ENCODE measurements around the gene IRAK3. TPM values are rescaled to one million over a fixed set of nuclear protein-coding genes. Genes with fewer than 3 reads are reported as not detected.

IRAK3 gene
- total RNA-seq, 4 donors from 2014 or later = 4.3 to 7.8 (median 5.4) TPM

- H3K9me3 ChIP-seq = no peaks in the 10 kb centered on the region
- no peaks in the 10 kb centered on the region for H3K4me1 ChIP-seq
- H3K27me3 ChIP-seq = no peaks in the 10 kb centered on the region
- no peak overlapping the region for H3K4me3 ChIP-seq
- H3K27ac ChIP-seq = no peak overlapping the region
- intact Hi-C loops (cut with DNase I; ENCODE audit: low total_unique reads) = no loop called here
- no peak for ATAC-seq
- H3K36me3 ChIP-seq = no peaks in the 10 kb centered on the region
- in situ Hi-C loops (cut with MboI; ENCODE audit: low sequenced_read_pairs in 4 of 4) = loop anchor here in 2 of 4 donors (10.0 to 25.0 kb wide), 3 partner anchors 150 to 425 kb away; partner anchors contain the start of gene GRIP1 (in 1 of the 2)
- DNase-seq = no peak
- TF ChIP-seq CTCF (IDR thresholded peaks at IDR 0.05 in 4 of 5, conservative IDR thresholded peaks at IDR 0.05 in 1 of 5) = no peak
- no peak for TF ChIP-seq POLR2A (IDR thresholded peaks at IDR 0.05)
Observed at GRCh38 chr12:66262737-66263136, 73.7 kb downstream of the IRAK3 start.

- Histone ChIP-seq H3K9me3 (no peaks in the 10 kb centered on the region), H3K4me3 (no peak overlapping the region), H3K27me3 (no peaks in the 10 kb centered on the region), H3K36me3 (no peaks in the 10 kb centered on the region), H3K27ac (no peak overlapping the region), H3K4me1 (no peaks in the 10 kb centered on the region)
- DNase-seq (no peak), ATAC-seq (no peak)
- no peak for TF ChIP-seq POLR2A (IDR thresholded peaks at IDR 0.05)
- no peak for TF ChIP-seq CTCF (IDR thresholded peaks at IDR 0.05 in 4 of 5, conservative IDR thresholded peaks at IDR 0.05 in 1 of 5)
- in situ Hi-C loops (cut with MboI; ENCODE audit: low sequenced_read_pairs in 4 of 4) (loop anchor here in 2 of 4 donors (10.0 to 25.0 kb wide), 3 partner anchors 144 to 419 kb away; partner anchors contain the start of gene GRIP1 (in 1 of the 2)), intact Hi-C loops (cut with DNase I; ENCODE audit: low total_unique reads) (no loop called here)
Observed at GRCh38 chr12:66268562-66268961, 79.5 kb downstream of the IRAK3 start.

- no peak overlapping the region for H3K4me3 ChIP-seq
- intact Hi-C loops (cut with DNase I; ENCODE audit: low total_unique reads) (no loop called here), in situ Hi-C loops (cut with MboI; ENCODE audit: low sequenced_read_pairs in 4 of 4) (loop anchor here in 2 of 4 donors (10.0 to 25.0 kb wide), 3 partner anchors 143 to 418 kb away; partner anchors contain the start of gene GRIP1 (in 1 of the 2))
- TF ChIP-seq POLR2A (IDR thresholded peaks at IDR 0.05) (no peak), CTCF (IDR thresholded peaks at IDR 0.05 in 4 of 5, conservative IDR thresholded peaks at IDR 0.05 in 1 of 5) (no peak)
- no peaks in the 10 kb centered on the region for H3K4me1 ChIP-seq
- no peaks in the 10 kb centered on the region for H3K36me3 ChIP-seq
- ATAC-seq (no peak), DNase-seq (no peak)
- no peaks in the 10 kb centered on the region for H3K9me3 ChIP-seq
- no peaks in the 10 kb centered on the region for H3K27me3 ChIP-seq
- no peak overlapping the region for H3K27ac ChIP-seq
Observed at GRCh38 chr12:66269142-66269541, 80.1 kb downstream of the IRAK3 start.

GRCh38 chr12:66269757-66270383, 80.9 kb downstream of the IRAK3 start:
- intact Hi-C loops (cut with DNase I; ENCODE audit: low total_unique reads) (loop anchor here (10.0 kb wide), 1 partner anchor 425 kb away; no protein-coding TSS in a partner anchor), in situ Hi-C loops (cut with MboI; ENCODE audit: low sequenced_read_pairs in 4 of 4) (loop anchor here in 2 of 4 donors (10.0 to 25.0 kb wide), 3 partner anchors 142 to 417 kb away; partner anchors contain the start of gene GRIP1 (in 1 of the 2))
- Histone ChIP-seq H3K27me3 (no peaks in the 10 kb centered on the region), H3K36me3 (no peaks in the 10 kb centered on the region), H3K9me3 (no peaks in the 10 kb centered on the region), H3K4me1 (no peaks in the 10 kb centered on the region), H3K27ac (no peak overlapping the region), H3K4me3 (no peak overlapping the region)
- no peak for ATAC-seq
- TF ChIP-seq CTCF (IDR thresholded peaks at IDR 0.05 in 4 of 5, conservative IDR thresholded peaks at IDR 0.05 in 1 of 5) (peak; percentile 11 to 46 (median 23)), POLR2A (IDR thresholded peaks at IDR 0.05) (no peak)
- DNase-seq = no peak

Data from gastrocnemius medialis (tissue), 4 donors.